Neural crest cell (in vitro differentiated cells): ENCODE measurements around the gene TAGLN3. TPM values are rescaled to one million over a fixed set of nuclear protein-coding genes. Genes with fewer than 3 reads are reported as not detected.

Experiments used
- DNase-seq: peaks from one replicate; pipeline ENCODE4 v3.0.0; 2021; ENCODE audit warnings: low read depth, mixed read lengths, low spot score
- H3K27ac Mint-ChIP-seq: one replicate; pipeline ENCODE4 v1.8.0; 2021; ENCODE audit warnings: mild to moderate bottlenecking, mixed read lengths; ENCODE audit not compliant: unreplicated experiment
- H3K27me3 Mint-ChIP-seq: 2 replicates; pipeline ENCODE4 v1.8.0; 2021; ENCODE audit warnings: low read depth, mild to moderate bottlenecking, mixed read lengths
- H3K36me3 Mint-ChIP-seq: 2 replicates; pipeline ENCODE4 v1.8.0; 2021; ENCODE audit warnings: low read depth, mild to moderate bottlenecking, mixed read lengths
- H3K4me1 Mint-ChIP-seq: 2 replicates; pipeline ENCODE4 v1.8.0; 2021; ENCODE audit warnings: mixed read lengths
- H3K4me3 Mint-ChIP-seq: one replicate; pipeline ENCODE4 v1.8.0; 2021; ENCODE audit warnings: mild to moderate bottlenecking, mixed read lengths
- H3K9me3 Mint-ChIP-seq: 2 replicates; pipeline ENCODE4 v1.8.0; 2021; ENCODE audit warnings: mixed read lengths
- total RNA-seq: library from RNA; stranded (reverse); gene quantifications from 2 replicates; pipeline ENCODE4 v1.2.1, GENCODE V29; 2021
- TF ChIP-seq, protein P1 (sequence below): fragments of 200-600 bp; sonication (generic); conservative IDR thresholded peaks from 2 replicates; pipeline ENCODE4 v1.5.0; 2021; ENCODE audit warnings: antibody characterized with exemption, mild to moderate bottlenecking

The TAGLN3 gene
- total RNA-seq, 1 donor from 2014 or later: 70.2 TPM

- Mint-ChIP-seq H3K9me3 (peaks cover 2% of the 10 kb centered on the region), H3K4me1 (peaks cover 45% of the 10 kb centered on the region), H3K4me3 (no peak overlapping the region), H3K36me3 (peaks cover 3% of the 10 kb centered on the region), H3K27me3 (no peaks in the 10 kb centered on the region), H3K27ac (no peak overlapping the region)
- TF ChIP-seq, protein P1, sequence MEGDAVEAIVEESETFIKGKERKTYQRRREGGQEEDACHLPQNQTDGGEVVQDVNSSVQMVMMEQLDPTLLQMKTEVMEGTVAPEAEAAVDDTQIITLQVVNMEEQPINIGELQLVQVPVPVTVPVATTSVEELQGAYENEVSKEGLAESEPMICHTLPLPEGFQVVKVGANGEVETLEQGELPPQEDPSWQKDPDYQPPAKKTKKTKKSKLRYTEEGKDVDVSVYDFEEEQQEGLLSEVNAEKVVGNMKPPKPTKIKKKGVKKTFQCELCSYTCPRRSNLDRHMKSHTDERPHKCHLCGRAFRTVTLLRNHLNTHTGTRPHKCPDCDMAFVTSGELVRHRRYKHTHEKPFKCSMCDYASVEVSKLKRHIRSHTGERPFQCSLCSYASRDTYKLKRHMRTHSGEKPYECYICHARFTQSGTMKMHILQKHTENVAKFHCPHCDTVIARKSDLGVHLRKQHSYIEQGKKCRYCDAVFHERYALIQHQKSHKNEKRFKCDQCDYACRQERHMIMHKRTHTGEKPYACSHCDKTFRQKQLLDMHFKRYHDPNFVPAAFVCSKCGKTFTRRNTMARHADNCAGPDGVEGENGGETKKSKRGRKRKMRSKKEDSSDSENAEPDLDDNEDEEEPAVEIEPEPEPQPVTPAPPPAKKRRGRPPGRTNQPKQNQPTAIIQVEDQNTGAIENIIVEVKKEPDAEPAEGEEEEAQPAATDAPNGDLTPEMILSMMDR: no peak
- no peak for DNase-seq
Measured at GRCh38 chr3:111963424-111963823, 35.3 kb upstream of the TAGLN3 start.

DNA sequence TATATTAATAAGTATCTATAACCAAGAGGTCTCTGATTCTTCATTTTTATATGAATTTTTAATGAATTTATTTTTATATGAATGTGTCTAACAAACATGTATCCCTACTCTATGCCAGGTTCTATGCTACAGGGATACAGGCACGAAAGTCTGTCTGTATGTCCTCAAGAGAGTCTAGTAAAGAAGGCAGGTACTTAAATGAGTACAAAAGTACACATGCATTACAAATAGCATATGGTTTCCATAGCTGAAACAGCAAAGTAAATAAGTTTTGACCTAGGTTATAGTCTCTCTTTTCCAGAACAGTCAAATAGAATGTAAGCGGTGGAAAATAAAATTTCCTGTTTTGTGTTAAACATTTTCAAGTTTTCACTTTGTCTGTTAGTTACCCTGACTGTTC, 33.2 kb upstream of the TAGLN3 start:
- peaks cover 4% of the 10 kb centered on the region for H3K36me3 Mint-ChIP-seq
- H3K9me3 Mint-ChIP-seq: peaks cover 2% of the 10 kb centered on the region
- no peaks in the 10 kb centered on the region for H3K27me3 Mint-ChIP-seq
- H3K4me3 Mint-ChIP-seq: no peak overlapping the region
- no peak overlapping the region for H3K27ac Mint-ChIP-seq
- no peak for DNase-seq
- H3K4me1 Mint-ChIP-seq: peaks cover 32% of the 10 kb centered on the region
- TF ChIP-seq, protein P1: no peak

- TF ChIP-seq, protein P1: no peak
- Mint-ChIP-seq H3K9me3 (no peaks in the 10 kb centered on the region), H3K27ac (no peak overlapping the region), H3K27me3 (no peaks in the 10 kb centered on the region), H3K36me3 (peaks cover 4% of the 10 kb centered on the region), H3K4me1 (peaks cover 31% of the 10 kb centered on the region), H3K4me3 (no peak overlapping the region)
- DNase-seq: no peak
Measured at GRCh38 chr3:111967068-111967467, 31.7 kb upstream of the TAGLN3 start.

GRCh38 chr3:111967651-111968274, 31.0 kb upstream of the TAGLN3 start:
- Mint-ChIP-seq H3K4me1 (peaks cover 31% of the 10 kb centered on the region), H3K4me3 (peak overlapping the region; percentile 24), H3K9me3 (no peaks in the 10 kb centered on the region), H3K27ac (peak overlapping the region; percentile 19), H3K36me3 (peaks cover 4% of the 10 kb centered on the region), H3K27me3 (no peaks in the 10 kb centered on the region)
- TF ChIP-seq, protein P1: peak; percentile 95
- DNase-seq: peak; percentile 90

DNA sequence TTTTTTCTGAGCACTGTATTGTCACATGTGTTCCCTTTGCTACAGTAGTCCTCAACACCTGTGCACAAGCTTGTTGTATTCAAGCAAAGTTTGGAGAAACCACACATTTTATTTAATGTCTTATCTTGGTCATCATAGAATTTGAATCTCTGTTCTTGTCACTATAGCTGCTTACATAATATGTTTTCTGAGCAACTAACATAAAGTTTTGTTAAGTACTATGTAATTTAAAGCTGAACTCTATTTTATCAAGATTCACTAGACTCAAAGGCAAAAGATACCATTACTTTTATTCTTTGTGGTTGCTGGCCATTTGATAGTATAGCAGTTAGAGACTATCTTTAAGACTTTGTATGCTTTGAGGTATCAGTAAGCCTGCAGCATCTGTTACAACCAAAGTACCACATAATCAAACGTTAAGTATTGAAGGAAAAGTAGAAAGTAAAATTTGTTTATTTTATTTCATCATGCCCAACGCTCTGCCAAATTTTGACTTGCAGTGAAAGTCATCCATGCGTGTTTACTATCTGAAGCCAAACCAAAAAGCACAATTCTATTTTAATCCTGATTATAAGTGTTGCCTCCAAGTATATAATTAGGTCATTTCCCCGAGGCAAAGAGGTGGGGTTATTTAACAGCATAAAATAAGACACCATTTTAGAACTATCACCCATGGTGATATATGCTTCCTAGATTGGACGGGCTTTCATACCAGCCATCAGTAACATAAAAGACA, 30.2 kb upstream of the TAGLN3 start:
- DNase-seq: no peak
- Mint-ChIP-seq H3K27me3 (no peaks in the 10 kb centered on the region), H3K4me3 (no peak overlapping the region), H3K36me3 (peaks cover 4% of the 10 kb centered on the region), H3K4me1 (peaks cover 31% of the 10 kb centered on the region), H3K27ac (peak overlapping the region; percentile 38), H3K9me3 (no peaks in the 10 kb centered on the region)
- TF ChIP-seq, protein P1: no peak
